IMR-90 (cell line): Measurements from ENCODE around the gene CACNA1G. TPM values are rescaled to one million over a fixed set of nuclear protein-coding genes. Genes with fewer than 3 reads are reported as not detected.

Source experiments
- ATAC-seq: fragments of 200-7000 bp; cut with Tn5 transposase; 2 replicates; pipeline ENCODE4 v1.9.1; 2020; ENCODE audit warnings: low read depth, mild to moderate bottlenecking, moderate library complexity
- BruUV-seq: library from RNA; stranded (reverse); fragments of 400-500 nt; replicated peaks from 2 replicates; lab custom pipeline; 2021; lab: Mats Ljungman, UMichigan
- CTCF ChIA-PET: fragments of 300-600 bp; formaldehyde crosslinking; extraction: SDS; loops from one replicate; lab custom pipeline; 2021; ENCODE audit warnings: antibody characterized with exemption; lab: Yijun Ruan, JAX
- POLR2A ChIA-PET: fragments of 300-600 bp; sonication (Branson Sonifier 250); formaldehyde crosslinking; loops from one replicate; lab custom pipeline; 2022; ENCODE audit warnings: antibody characterized with exemption; ENCODE audit not compliant: unreplicated experiment; lab: Charles Lee
- DNase-seq: peaks from one replicate; pipeline ENCODE4 v3.0.0; 2013
- H2AFZ ChIP-seq: replicated peaks from 2 replicates; pipeline ENCODE3; 2013; ENCODE audit warnings: low read length, mild to moderate bottlenecking; ENCODE audit not compliant: poor library complexity
- H2AK5ac ChIP-seq: 2 replicates; pipeline ENCODE4 v1.6.1; 2013; ENCODE audit warnings: low read depth, low read length, inconsistent platforms
- H2AK9ac ChIP-seq: replicated peaks from 2 replicates; pipeline ENCODE3; 2013; ENCODE audit warnings: mild to moderate bottlenecking, low read depth, low read length, moderate library complexity; ENCODE audit not compliant: poor library complexity
- H2BK120ac ChIP-seq: 2 replicates; pipeline ENCODE4 v1.6.1; 2013; ENCODE audit warnings: low read depth, low read length, inconsistent platforms
- H2BK15ac ChIP-seq: 3 replicates; pipeline ENCODE4 v1.6.1; 2013; ENCODE audit warnings: low read depth, low read length, inconsistent platforms
- H2BK20ac ChIP-seq: 2 replicates; pipeline ENCODE4 v1.6.1; 2013; ENCODE audit warnings: low read depth, mild to moderate bottlenecking, inconsistent platforms, low read length, moderate library complexity
- H2BK5ac ChIP-seq: 2 replicates; pipeline ENCODE4 v1.6.1; 2013; ENCODE audit warnings: mild to moderate bottlenecking, low read depth, low read length, inconsistent platforms; ENCODE audit not compliant: poor library complexity, severe bottlenecking
- H3K14ac ChIP-seq: replicated peaks from 2 replicates; pipeline ENCODE4 v1.6.1; 2013; ENCODE audit warnings: low read depth, low read length, inconsistent platforms
- H3K18ac ChIP-seq: 2 replicates; pipeline ENCODE4 v1.6.1; 2013; ENCODE audit warnings: low read depth, low read length, control low read depth
- H3K23ac ChIP-seq: 2 replicates; pipeline ENCODE4 v1.6.1; 2013; ENCODE audit warnings: low read depth, low read length, inconsistent platforms
- H3K27ac ChIP-seq: 2 replicates; pipeline ENCODE4 v1.5.1; 2013; ENCODE audit warnings: mild to moderate bottlenecking, control low read depth, low read length; ENCODE audit not compliant: insufficient read depth
- H3K27me3 ChIP-seq: 2 replicates; pipeline ENCODE4 v1.6.1; 2013; ENCODE audit warnings: low read length; ENCODE audit not compliant: control insufficient read depth, insufficient read depth
- H3K36me3 ChIP-seq: 2 replicates; pipeline ENCODE4 v1.6.1; 2013; ENCODE audit warnings: low read length, mixed read lengths; ENCODE audit not compliant: control insufficient read depth, insufficient read depth
- H3K4ac ChIP-seq: 2 replicates; pipeline ENCODE4 v1.6.1; 2013; ENCODE audit warnings: low read depth, low read length, inconsistent platforms
- H3K4me1 ChIP-seq: 2 replicates; pipeline ENCODE4 v1.6.1; 2013; ENCODE audit warnings: low read length, mixed read lengths; ENCODE audit not compliant: control insufficient read depth, insufficient read depth
- H3K4me2 ChIP-seq: 2 replicates; pipeline ENCODE4 v1.6.1; 2013; ENCODE audit warnings: low read depth, mild to moderate bottlenecking, control low read depth, low read length, moderate library complexity
- H3K4me3 ChIP-seq: 2 replicates; pipeline ENCODE4 v1.5.1; 2013; ENCODE audit warnings: low read depth, mild to moderate bottlenecking, control low read depth, low read length, moderate library complexity; ENCODE audit not compliant: insufficient read depth
- H3K56ac ChIP-seq: 2 replicates; pipeline ENCODE4 v1.6.1; 2013; ENCODE audit warnings: low read length, inconsistent platforms; ENCODE audit not compliant: insufficient read depth; ENCODE audit errors: extremely low read depth
- H3K79me1 ChIP-seq, 2 experiments: 2 replicates each; pipeline ENCODE4 v1.6.1; 2013; ENCODE audit warnings: low read length in 2 of 2, inconsistent platforms in 1 of 2, low read depth in 1 of 2
- H3K9ac ChIP-seq: 2 replicates; pipeline ENCODE4 v1.6.1; 2013; ENCODE audit warnings: low read depth, low read length, control low read depth
- H3K9me1 ChIP-seq: 2 replicates; pipeline ENCODE4 v1.6.1; 2013; ENCODE audit warnings: low read length, inconsistent platforms; ENCODE audit not compliant: insufficient read depth
- H3K9me3 ChIP-seq: 2 replicates; pipeline ENCODE4 v1.6.1; 2013; ENCODE audit warnings: low read length; ENCODE audit not compliant: control insufficient read depth, insufficient read depth
- H4K20me1 ChIP-seq: 2 replicates; pipeline ENCODE4 v1.6.1; 2013; ENCODE audit warnings: low read length, inconsistent platforms; ENCODE audit not compliant: insufficient read depth
- H4K5ac ChIP-seq: 2 replicates; pipeline ENCODE4 v1.6.1; 2013; ENCODE audit warnings: mild to moderate bottlenecking, low read depth, low read length, control low read depth
- H4K8ac ChIP-seq, 2 experiments: 2 replicates each; pipeline ENCODE4 v1.6.1; 2013; ENCODE audit warnings: low read depth in 2 of 2, low read length in 2 of 2, control low read depth in 1 of 2, inconsistent platforms in 1 of 2
- H4K91ac ChIP-seq: 2 replicates; pipeline ENCODE4 v1.6.1; 2013; ENCODE audit warnings: low read depth, low read length, inconsistent platforms; ENCODE audit not compliant: insufficient read depth
- BHLHE40 ChIP-seq: fragments of 150-350 bp; IDR thresholded peaks from 2 replicates; pipeline ENCODE4 v1.6.1; 2016; ENCODE audit warnings: mild to moderate bottlenecking, low read depth, low read length
- CEBPB ChIP-seq: IDR thresholded peaks from 2 replicates; pipeline ENCODE4 v1.6.1; 2012; ENCODE audit warnings: low read depth, low read length, improper control_type of control experiment
- CHD1 ChIP-seq: IDR thresholded peaks from 2 replicates; pipeline ENCODE4 v1.6.1; 2012; ENCODE audit warnings: low read depth, low read length, improper control_type of control experiment
- FOS ChIP-seq: fragments of 150-350 bp; IDR thresholded peaks from 2 replicates; pipeline ENCODE4 v1.6.1; 2016; ENCODE audit warnings: low read depth, low read length
- MAFK ChIP-seq: IDR thresholded peaks from 2 replicates; pipeline ENCODE4 v1.6.1; 2012; ENCODE audit warnings: low read depth, low read length, improper control_type of control experiment
- MAZ ChIP-seq: IDR thresholded peaks from 2 replicates; pipeline ENCODE4 v1.6.1; 2012; ENCODE audit warnings: low read depth, mild to moderate bottlenecking, low read length, improper control_type of control experiment, moderate library complexity, borderline replicate concordance
- MXI1 ChIP-seq: IDR thresholded peaks from 2 replicates; pipeline ENCODE4 v1.6.1; 2012; ENCODE audit warnings: low read depth, mild to moderate bottlenecking, low read length, moderate library complexity, borderline replicate concordance
- NFE2L2 ChIP-seq: fragments of 150-350 bp; IDR thresholded peaks from 2 replicates; pipeline ENCODE4 v1.6.1; 2016; ENCODE audit warnings: low read depth, mild to moderate bottlenecking, low read length
- POLR2A ChIP-seq: IDR thresholded peaks from 2 replicates; pipeline ENCODE4 v1.6.1; 2012; ENCODE audit warnings: mild to moderate bottlenecking, low read depth, low read length
- RCOR1 ChIP-seq: IDR thresholded peaks from 2 replicates; pipeline ENCODE4 v1.6.1; 2012; ENCODE audit warnings: mild to moderate bottlenecking, low read length, improper control_type of control experiment; ENCODE audit not compliant: insufficient replicate concordance
- SMC3 ChIP-seq: fragments of 150-350 bp; IDR thresholded peaks from 2 replicates; pipeline ENCODE4 v1.6.1; 2016; ENCODE audit warnings: low read depth, mild to moderate bottlenecking, antibody characterized with exemption, low read length, moderate library complexity
- WGBS, 2 experiments: methylation state at CpG; one replicate each; pipeline versions ENCODE4 v1.1.5 to v1.1.7; 2013; ENCODE audit warnings: missing lambda C conversion rate in 2 of 2; ENCODE audit not compliant: insufficient read length in 1 of 2; ENCODE audit errors: extremely low coverage in 2 of 2; 5-methylcytosine and 5-hydroxymethylcytosine counted together
- dilution Hi-C: fragments of 300-500 bp; cut with HindIII; formaldehyde crosslinking; loops from one replicate; pipeline ENCODE4 v1.14.3; 2018; ENCODE audit warnings: low sequenced_read_pairs; ENCODE audit not compliant: unreplicated experiment
- in situ Hi-C: fragments of 300-500 bp; cut with MboI; formaldehyde crosslinking; loops from 3 replicates; pipeline ENCODE4 v1.14.3; 2019; ENCODE audit warnings: low sequenced_read_pairs, inconsistent platforms, mixed read lengths
- intact Hi-C: fragments of 100-400 bp; cut with micrococcal nuclease; formaldehyde crosslinking; loops from 2 replicates; pipeline ENCODE4 v1.10.0; 2022
- polyA plus RNA-seq, 3 experiments: library from polyadenylated mRNA; depleted of rRNA; stranded (reverse); fragments of >200 nt; gene quantifications; 2 replicates each; pipeline ENCODE4 v1.2.3, GENCODE V29; 2012; ENCODE audit warnings: low replicate concordance in 1 of 3
- total RNA-seq: library from RNA; depleted of rRNA; stranded (reverse); fragments of >200 nt; gene quantifications from 2 replicates; pipeline ENCODE4 v1.2.3, GENCODE V29; 2012
- TF ChIP-seq, protein P1 (sequence below): conservative IDR thresholded peaks from 2 replicates; pipeline ENCODE4 v1.5.1; 2012; ENCODE audit warnings: mild to moderate bottlenecking, low read depth, low read length, improper control_type of control experiment

The CACNA1G gene
- total and polyA plus RNA-seq, 2 of the 4 experiments (the other 2 are of a cell fraction), result under 0.01 to 0.03 TPM

DNA sequence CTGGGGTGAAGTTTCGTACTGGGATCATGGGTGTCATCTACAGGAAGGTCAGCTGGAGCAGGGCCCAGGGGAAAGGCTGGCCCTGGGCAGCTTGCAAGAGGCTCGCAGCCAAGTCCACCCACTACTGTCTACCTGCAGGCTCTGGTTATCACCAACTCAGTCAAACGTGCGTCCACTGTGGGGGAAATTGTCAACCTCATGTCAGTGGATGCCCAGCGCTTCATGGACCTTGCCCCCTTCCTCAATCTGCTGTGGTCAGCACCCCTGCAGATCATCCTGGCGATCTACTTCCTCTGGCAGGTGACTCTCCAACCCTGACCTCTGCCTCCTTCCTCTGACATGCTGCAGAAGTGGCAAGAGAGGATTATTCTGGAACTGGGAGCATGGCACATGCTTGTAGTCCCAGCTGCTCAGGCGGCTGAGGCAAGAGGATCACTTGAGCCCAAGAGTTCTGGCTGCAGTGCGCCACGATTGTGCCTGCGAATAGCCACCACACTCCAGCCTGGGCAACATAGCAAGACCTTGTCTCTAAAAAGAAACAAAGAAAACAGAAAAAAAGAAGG, 103.4 kb downstream of the CACNA1G start:
- H4K5ac ChIP-seq, result no peak overlapping the region
- no TSS peak for BruUV-seq
- H3K9ac ChIP-seq, result no peak overlapping the region
- in situ Hi-C loops (no loop called here), intact Hi-C loops (no loop called here), dilution Hi-C loops (no loop called here)
- no peak overlapping the region for H3K14ac ChIP-seq
- no peak overlapping the region for H2AFZ ChIP-seq
- H3K4me3 ChIP-seq, result no peak overlapping the region
- H3K4me1 ChIP-seq, result peaks cover 37% of the 10 kb centered on the region
- H3K4ac ChIP-seq, result no peak overlapping the region; the same call in 1 of the 2 replicates
- H2BK120ac ChIP-seq, result peak overlapping the region; percentile 98; the same call in 1 of the 2 replicates
- H3K27ac ChIP-seq, result no peak overlapping the region
- no peak overlapping the region for H3K18ac ChIP-seq
- 90% methylated on average over 3 of the region's 10 CpGs; no CpG with 5 or more reads in 1 of the 2 experiments for WGBS, 2 experiments
- H3K56ac ChIP-seq, result no peak overlapping the region
- ChIA-PET CTCF (no interaction called here), POLR2A (no interaction called here)
- H3K9me3 ChIP-seq, result no peaks in the 10 kb centered on the region
- ATAC-seq (no peak), DNase-seq (no peak)
- peaks cover 0 to 26% of the 10 kb centered on the region in 2 experiments; a peak in 2 of 4 replicates for H3K79me1 ChIP-seq
- H2BK5ac ChIP-seq, result no peak overlapping the region
- peaks cover 48% of the 10 kb centered on the region for H3K9me1 ChIP-seq
- H4K91ac ChIP-seq, result peak overlapping the region; percentile 63
- H2BK15ac ChIP-seq, result peak overlapping the region; percentile 93; the same call in 1 of the 3 replicates
- no peak overlapping the region for H2AK9ac ChIP-seq
- H4K20me1 ChIP-seq, result no peaks in the 10 kb centered on the region
- H4K8ac ChIP-seq, result no peak overlapping the region
- no peaks in the 10 kb centered on the region for H3K36me3 ChIP-seq
- TF ChIP-seq RCOR1, result no peak
- no peak for TF ChIP-seq MAFK
- no peak for TF ChIP-seq POLR2A
- TF ChIP-seq BHLHE40, result no peak
- no peak for TF ChIP-seq SMC3
- TF ChIP-seq FOS, result no peak
- TF ChIP-seq, protein P1, sequence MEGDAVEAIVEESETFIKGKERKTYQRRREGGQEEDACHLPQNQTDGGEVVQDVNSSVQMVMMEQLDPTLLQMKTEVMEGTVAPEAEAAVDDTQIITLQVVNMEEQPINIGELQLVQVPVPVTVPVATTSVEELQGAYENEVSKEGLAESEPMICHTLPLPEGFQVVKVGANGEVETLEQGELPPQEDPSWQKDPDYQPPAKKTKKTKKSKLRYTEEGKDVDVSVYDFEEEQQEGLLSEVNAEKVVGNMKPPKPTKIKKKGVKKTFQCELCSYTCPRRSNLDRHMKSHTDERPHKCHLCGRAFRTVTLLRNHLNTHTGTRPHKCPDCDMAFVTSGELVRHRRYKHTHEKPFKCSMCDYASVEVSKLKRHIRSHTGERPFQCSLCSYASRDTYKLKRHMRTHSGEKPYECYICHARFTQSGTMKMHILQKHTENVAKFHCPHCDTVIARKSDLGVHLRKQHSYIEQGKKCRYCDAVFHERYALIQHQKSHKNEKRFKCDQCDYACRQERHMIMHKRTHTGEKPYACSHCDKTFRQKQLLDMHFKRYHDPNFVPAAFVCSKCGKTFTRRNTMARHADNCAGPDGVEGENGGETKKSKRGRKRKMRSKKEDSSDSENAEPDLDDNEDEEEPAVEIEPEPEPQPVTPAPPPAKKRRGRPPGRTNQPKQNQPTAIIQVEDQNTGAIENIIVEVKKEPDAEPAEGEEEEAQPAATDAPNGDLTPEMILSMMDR, result no peak
- no peak for TF ChIP-seq MXI1
- TF ChIP-seq CHD1, result no peak
- TF ChIP-seq MAZ, result no peak
- no peak for TF ChIP-seq NFE2L2
- TF ChIP-seq CEBPB, result no peak
- H3K27me3 ChIP-seq, result no peaks in the 10 kb centered on the region
- H2AK5ac ChIP-seq, result peak overlapping the region; percentile 98
- no peak overlapping the region for H3K23ac ChIP-seq
- no peak overlapping the region for H3K4me2 ChIP-seq
- H2BK20ac ChIP-seq, result peak overlapping the region; percentile 95; the same call in 1 of the 2 replicates
